Measurements from ENCODE around the gene FHAD1.
"Not testable (repeated sequence)": the region's sequence is repeated elsewhere in the genome, so short reads cannot be mapped to it uniquely, and the experiment has no call there.

Gene FHAD1

GRCh38 chr1:15425521-15425920, 178.5 kb downstream of the FHAD1 start:
- Histone ChIP-seq H3K27me3 (ENCODE audit: control insufficient read depth, insufficient read depth, low read length) (no peaks in the 10 kb centered on the region), H3K4me1 (ENCODE audit: control insufficient read depth, insufficient read depth, low read length) (peaks cover 15% of the 10 kb centered on the region), H3K27ac (ENCODE audit: low read depth, low read length) (no peak overlapping the region), H3K36me3 (ENCODE audit: control insufficient read depth, insufficient read depth, low read length) (no peaks in the 10 kb centered on the region), H3K9ac (ENCODE audit: low read length) (no peak overlapping the region), H3K4me3 (ENCODE audit: low read depth, low read length) (no peak overlapping the region), H3K9me3 (ENCODE audit: control insufficient read depth, insufficient read depth, low read depth, low read length) (peaks cover 4% of the 10 kb centered on the region; the same call in 1 of the 2 replicates)

- Histone ChIP-seq H3K9ac (ENCODE audit: low read length) (no peak overlapping the region), H3K9me3 (ENCODE audit: control insufficient read depth, insufficient read depth, low read depth, low read length) (peaks cover 1% of the 10 kb centered on the region; the same call in 1 of the 2 replicates), H3K4me3 (ENCODE audit: low read depth, low read length) (no peak overlapping the region), H3K36me3 (ENCODE audit: control insufficient read depth, insufficient read depth, low read length) (no peaks in the 10 kb centered on the region), H3K4me1 (ENCODE audit: control insufficient read depth, insufficient read depth, low read length) (peaks cover 15% of the 10 kb centered on the region), H3K27ac (ENCODE audit: low read depth, low read length) (no peak overlapping the region), H3K27me3 (ENCODE audit: control insufficient read depth, insufficient read depth, low read length) (no peaks in the 10 kb centered on the region)
Measured at GRCh38 chr1:15425958-15426357, 178.9 kb downstream of the FHAD1 start.

GRCh38 chr1:15426492-15427279, 179.7 kb downstream of the FHAD1 start:
- Histone ChIP-seq H3K4me3 (ENCODE audit: low read depth, low read length) (no peak overlapping the region), H3K4me1 (ENCODE audit: control insufficient read depth, insufficient read depth, low read length) (peaks cover 15% of the 10 kb centered on the region), H3K9me3 (ENCODE audit: control insufficient read depth, insufficient read depth, low read depth, low read length) (no peaks in the 10 kb centered on the region), H3K27ac (ENCODE audit: low read depth, low read length) (no peak overlapping the region), H3K36me3 (ENCODE audit: control insufficient read depth, insufficient read depth, low read length) (no peaks in the 10 kb centered on the region), H3K27me3 (ENCODE audit: control insufficient read depth, insufficient read depth, low read length) (no peaks in the 10 kb centered on the region), H3K9ac (ENCODE audit: low read length) (no peak overlapping the region)

- no peak overlapping the region for H3K4me3 ChIP-seq (ENCODE audit: low read depth, low read length)
- H3K4me1 ChIP-seq (ENCODE audit: control insufficient read depth, insufficient read depth, low read length): peaks cover 15% of the 10 kb centered on the region
- no peaks in the 10 kb centered on the region for H3K9me3 ChIP-seq (ENCODE audit: control insufficient read depth, insufficient read depth, low read depth, low read length)
- H3K9ac ChIP-seq (ENCODE audit: low read length): no peak overlapping the region
- no peaks in the 10 kb centered on the region for H3K27me3 ChIP-seq (ENCODE audit: control insufficient read depth, insufficient read depth, low read length)
- no peak overlapping the region for H3K27ac ChIP-seq (ENCODE audit: low read depth, low read length)
- H3K36me3 ChIP-seq (ENCODE audit: control insufficient read depth, insufficient read depth, low read length): no peaks in the 10 kb centered on the region
Measured at GRCh38 chr1:15427280-15427666, 180.2 kb downstream of the FHAD1 start.

- not testable (repeated sequence) for H3K27ac ChIP-seq (ENCODE audit: low read depth, low read length); H3K36me3 ChIP-seq (ENCODE audit: control insufficient read depth, insufficient read depth, low read length); H3K9ac ChIP-seq (ENCODE audit: low read length)
Measured at GRCh38 chr1:15428252-15428651, 181.2 kb downstream of the FHAD1 start.

GRCh38 chr1:15428815-15429435, 181.9 kb downstream of the FHAD1 start:
- Histone ChIP-seq H3K36me3 (ENCODE audit: control insufficient read depth, insufficient read depth, low read length) (no peaks in the 10 kb centered on the region), H3K9ac (ENCODE audit: low read length) (no peak overlapping the region), H3K4me3 (ENCODE audit: low read depth, low read length) (no peak overlapping the region), H3K27ac (ENCODE audit: low read depth, low read length) (no peak overlapping the region), H3K27me3 (ENCODE audit: control insufficient read depth, insufficient read depth, low read length) (no peaks in the 10 kb centered on the region), H3K4me1 (ENCODE audit: control insufficient read depth, insufficient read depth, low read length) (peaks cover 15% of the 10 kb centered on the region), H3K9me3 (ENCODE audit: control insufficient read depth, insufficient read depth, low read depth, low read length) (no peaks in the 10 kb centered on the region)

More at GRCh38 chr1:15428252-15428651, 181.2 kb downstream of the FHAD1 start:
- not testable (repeated sequence) for H3K4me3 ChIP-seq (ENCODE audit: low read depth, low read length); H3K9me3 ChIP-seq (ENCODE audit: control insufficient read depth, insufficient read depth, low read depth, low read length); H3K27me3 ChIP-seq (ENCODE audit: control insufficient read depth, insufficient read depth, low read length)
- peaks cover 15% of the 10 kb centered on the region for H3K4me1 ChIP-seq (ENCODE audit: control insufficient read depth, insufficient read depth, low read length)

- peaks cover 15% of the 10 kb centered on the region for H3K4me1 ChIP-seq (ENCODE audit: control insufficient read depth, insufficient read depth, low read length)
- no peaks in the 10 kb centered on the region for H3K9me3 ChIP-seq (ENCODE audit: control insufficient read depth, insufficient read depth, low read depth, low read length)
- H3K36me3 ChIP-seq (ENCODE audit: control insufficient read depth, insufficient read depth, low read length): no peaks in the 10 kb centered on the region
- H3K4me3 ChIP-seq (ENCODE audit: low read depth, low read length): no peak overlapping the region
- H3K27me3 ChIP-seq (ENCODE audit: control insufficient read depth, insufficient read depth, low read length): no peaks in the 10 kb centered on the region
- no peak overlapping the region for H3K27ac ChIP-seq (ENCODE audit: low read depth, low read length)
- H3K9ac ChIP-seq (ENCODE audit: low read length): no peak overlapping the region
Measured at GRCh38 chr1:15429701-15430149, 182.7 kb downstream of the FHAD1 start.

- no peak overlapping the region for H3K9ac ChIP-seq (ENCODE audit: low read length)
- peaks cover 14% of the 10 kb centered on the region for H3K4me1 ChIP-seq (ENCODE audit: control insufficient read depth, insufficient read depth, low read length)
- H3K36me3 ChIP-seq (ENCODE audit: control insufficient read depth, insufficient read depth, low read length): no peaks in the 10 kb centered on the region
- H3K4me3 ChIP-seq (ENCODE audit: low read depth, low read length): no peak overlapping the region
- H3K9me3 ChIP-seq (ENCODE audit: control insufficient read depth, insufficient read depth, low read depth, low read length): no peaks in the 10 kb centered on the region
- H3K27ac ChIP-seq (ENCODE audit: low read depth, low read length): no peak overlapping the region
- H3K27me3 ChIP-seq (ENCODE audit: control insufficient read depth, insufficient read depth, low read length): no peaks in the 10 kb centered on the region
Measured at GRCh38 chr1:15430787-15431570, 184.0 kb downstream of the FHAD1 start.

- H3K36me3 ChIP-seq (ENCODE audit: control insufficient read depth, insufficient read depth, low read length): no peaks in the 10 kb centered on the region
- no peak overlapping the region for H3K27ac ChIP-seq (ENCODE audit: low read depth, low read length)
Measured at GRCh38 chr1:15431571-15431948, 184.5 kb downstream of the FHAD1 start.

GRCh38 chr1:15432324-15432723, 185.3 kb downstream of the FHAD1 start:
- no peak overlapping the region for H3K9ac ChIP-seq (ENCODE audit: low read length)
- H3K27ac ChIP-seq (ENCODE audit: low read depth, low read length): no peak overlapping the region
- no peaks in the 10 kb centered on the region for H3K36me3 ChIP-seq (ENCODE audit: control insufficient read depth, insufficient read depth, low read length)
- H3K27me3 ChIP-seq (ENCODE audit: control insufficient read depth, insufficient read depth, low read length): no peaks in the 10 kb centered on the region
- H3K9me3 ChIP-seq (ENCODE audit: control insufficient read depth, insufficient read depth, low read depth, low read length): no peaks in the 10 kb centered on the region
- H3K4me3 ChIP-seq (ENCODE audit: low read depth, low read length): no peak overlapping the region
- peaks cover under 1% of the 10 kb centered on the region; the same call in 1 of the 2 replicates for H3K4me1 ChIP-seq (ENCODE audit: control insufficient read depth, insufficient read depth, low read length)

More at GRCh38 chr1:15431571-15431948, 184.5 kb downstream of the FHAD1 start:
- Histone ChIP-seq H3K9me3 (ENCODE audit: control insufficient read depth, insufficient read depth, low read depth, low read length) (no peaks in the 10 kb centered on the region), H3K27me3 (ENCODE audit: control insufficient read depth, insufficient read depth, low read length) (no peaks in the 10 kb centered on the region), H3K4me3 (ENCODE audit: low read depth, low read length) (no peak overlapping the region), H3K9ac (ENCODE audit: low read length) (no peak overlapping the region), H3K4me1 (ENCODE audit: control insufficient read depth, insufficient read depth, low read length) (peaks cover 9% of the 10 kb centered on the region)

- Histone ChIP-seq H3K9me3 (ENCODE audit: control insufficient read depth, insufficient read depth, low read depth, low read length) (no peaks in the 10 kb centered on the region), H3K36me3 (ENCODE audit: control insufficient read depth, insufficient read depth, low read length) (no peaks in the 10 kb centered on the region), H3K27ac (ENCODE audit: low read depth, low read length) (no peak overlapping the region), H3K4me1 (ENCODE audit: control insufficient read depth, insufficient read depth, low read length) (no peaks in the 10 kb centered on the region; the same call in 1 of the 2 replicates), H3K27me3 (ENCODE audit: control insufficient read depth, insufficient read depth, low read length) (no peaks in the 10 kb centered on the region), H3K9ac (ENCODE audit: low read length) (no peak overlapping the region), H3K4me3 (ENCODE audit: low read depth, low read length) (no peak overlapping the region)
Measured at GRCh38 chr1:15433471-15433870, 186.4 kb downstream of the FHAD1 start.

All from HUES6 (cell line).